ENCODE results near the gene NTNG2. TPM values are rescaled to one million over a fixed set of nuclear protein-coding genes. Genes with fewer than 3 reads are reported as not detected.
A peak's percentile ranks its signal among the peaks of the same experiment; 100 is the strongest.

NTNG2 gene
- total and polyA plus RNA-seq, 2 of the 13 experiments (the other 11 are each of a cell fraction or from before 2014, with no cell fraction given) = 0.02 to 0.36 TPM

- TF ChIP-seq GLMP (CRISPR knock-in tag; IDR thresholded peaks at IDR 0.05; ENCODE audit: borderline replicate concordance) (peak; percentile 94; the same call in 1 of the 2 replicates), ZBTB39 (CRISPR knock-in tag; IDR thresholded peaks at IDR 0.05) (no peak), ERF (CRISPR knock-in tag; IDR thresholded peaks at IDR 0.05) (peak; percentile 100), KDM1A (CRISPR knock-in tag; IDR thresholded peaks at IDR 0.05) (peak; percentile 80; the same call in 1 of the 2 replicates), SIN3A (IDR thresholded peaks at IDR 0.05; ENCODE audit: borderline replicate concordance, low read depth, low read length) (peak; percentile 61; the same call in 1 of the 2 replicates), HES4 (CRISPR knock-in tag; IDR thresholded peaks at IDR 0.05; ENCODE audit: borderline replicate concordance) (peak; percentile 100), ZNF788 (CRISPR knock-in tag; IDR thresholded peaks at IDR 0.05; ENCODE audit: borderline replicate concordance) (peak; percentile 91), MLX (CRISPR knock-in tag; IDR thresholded peaks at IDR 0.05) (peak; percentile 86), ZBTB21 (CRISPR knock-in tag; IDR thresholded peaks at IDR 0.05) (peak; percentile 80; the same call in 1 of the 2 replicates), XRCC5 (optimal IDR thresholded peaks at IDR 0.05; ENCODE audit: low read length) (peak; percentile 81), RERE (CRISPR knock-in tag; IDR thresholded peaks at IDR 0.05; ENCODE audit: low read depth) (peak; percentile 74), ZNF749 (CRISPR knock-in tag; IDR thresholded peaks at IDR 0.05; ENCODE audit: borderline replicate concordance) (peak; percentile 99), PAX8 (CRISPR knock-in tag; IDR thresholded peaks at IDR 0.05; ENCODE audit: borderline replicate concordance) (peak; percentile 92; the same call in 1 of the 2 replicates), CEBPZ (IDR thresholded peaks at IDR 0.05; ENCODE audit: low read length) (no peak), ZBTB38 (CRISPR knock-in tag; IDR thresholded peaks at IDR 0.05) (peak; percentile 72), ZNF441 (CRISPR knock-in tag; IDR thresholded peaks at IDR 0.05; ENCODE audit: borderline replicate concordance) (peak; percentile 97)
These were observed 47.7 kb upstream of the NTNG2 start (continued) for GRCh38 chr9:132114102-132114707.

Data from HepG2 (cell line).